Right forelimb (tissue), 1 donor: Measurements from ENCODE around the gene SAMD3.
"Not testable (repeated sequence)": the region's sequence is repeated elsewhere in the genome, so short reads cannot be mapped to it uniquely, and the experiment has no call there.

Experiments used
- DNase-seq: peaks from one replicate; pipeline ENCODE4 v3.0.0-alpha.2; 2018

Gene SAMD3

GRCh38 chr6:130127195-130127594, 95.6 kb downstream of the SAMD3 start:
- DNase-seq, result no peak

- no peak for DNase-seq
Measured at GRCh38 chr6:130122243-130122642, 100.5 kb downstream of the SAMD3 start.

- DNase-seq, result no peak
Measured at GRCh38 chr6:130120731-130121130, 102.0 kb downstream of the SAMD3 start.

- no peak for DNase-seq
Measured at GRCh38 chr6:130119211-130119610, 103.5 kb downstream of the SAMD3 start.

- DNase-seq, result no peak
Measured at GRCh38 chr6:130118236-130118635, 104.5 kb downstream of the SAMD3 start.

GRCh38 chr6:130117187-130117701, 105.5 kb downstream of the SAMD3 start:
- not testable (repeated sequence) for DNase-seq

GRCh38 chr6:130116273-130116672, 106.5 kb downstream of the SAMD3 start:
- no peak for DNase-seq

GRCh38 chr6:130115036-130115435, 107.7 kb downstream of the SAMD3 start:
- DNase-seq, result no peak

- DNase-seq, result no peak
Measured at GRCh38 chr6:130113201-130113710, 109.5 kb downstream of the SAMD3 start.

- DNase-seq, result no peak
Measured at GRCh38 chr6:130111031-130111430, 111.7 kb downstream of the SAMD3 start.

GRCh38 chr6:130107710-130108109, 115.0 kb downstream of the SAMD3 start:
- DNase-seq, result no peak

GRCh38 chr6:130105996-130106704, 116.6 kb downstream of the SAMD3 start:
- no peak for DNase-seq

GRCh38 chr6:130099119-130099518, 123.6 kb downstream of the SAMD3 start:
- DNase-seq, result no peak

GRCh38 chr6:130098317-130098716, 124.4 kb downstream of the SAMD3 start:
- no peak for DNase-seq
